D721Med (cell line): ENCODE data around the gene PPT1.

ENCODE experiments used
- DNase-seq: peaks from one replicate; pipeline ENCODE4 v3.0.0; 2011; ENCODE audit warnings: low spot score; ENCODE audit not compliant: insufficient read length
- FAIRE-seq: peaks from 2 replicates; lab custom pipeline; 2011; peaks lifted over from hg19 to GRCh38; lab: Jason Lieb, UNC
- CTCF ChIP-seq: IDR thresholded peaks from 2 replicates; pipeline ENCODE4 v1.5.1; 2012; ENCODE audit warnings: mild to moderate bottlenecking, control low read depth; ENCODE audit not compliant: insufficient read depth; ENCODE audit errors: missing control alignments

Gene PPT1

GRCh38 chr1:40036574-40036973 lies 60.5 kb downstream of the PPT1 start:
- DNase-seq (no peak), FAIRE-seq (no peak)
- TF ChIP-seq CTCF: no peak

GRCh38 chr1:40034869-40035268 lies 62.2 kb downstream of the PPT1 start:
- DNase-seq: no peak
- no peak for FAIRE-seq

GRCh38 chr1:40032240-40032891 lies 64.7 kb downstream of the PPT1 start:
- FAIRE-seq: no peak
- no peak for DNase-seq
- peak; percentile 83 for TF ChIP-seq CTCF

More at GRCh38 chr1:40034869-40035268, 62.2 kb downstream of the PPT1 start:
- no peak for TF ChIP-seq CTCF

- FAIRE-seq: no peak
- no peak for DNase-seq
- TF ChIP-seq CTCF: no peak
Observed at GRCh38 chr1:40030528-40031135, 66.4 kb downstream of the PPT1 start.

- no peak for TF ChIP-seq CTCF
- no peak for DNase-seq
- FAIRE-seq: no peak
Observed at GRCh38 chr1:40029608-40030007, 67.4 kb downstream of the PPT1 start.

GRCh38 chr1:40027647-40028046 lies 69.4 kb downstream of the PPT1 start:
- no peak for TF ChIP-seq CTCF
- no peak for FAIRE-seq
- DNase-seq: no peak

GRCh38 chr1:40024671-40025070 lies 72.4 kb downstream of the PPT1 start:
- DNase-seq (no peak), FAIRE-seq (no peak)
- no peak for TF ChIP-seq CTCF
